Calu3 (cell line): ENCODE results near the gene TRIM48. TPM values are rescaled to one million over a fixed set of nuclear protein-coding genes. Genes with fewer than 3 reads are reported as not detected.
"Not testable (repeated sequence)": the region's sequence is repeated elsewhere in the genome, so short reads cannot be mapped to it uniquely, and the experiment has no call there.

Experiments
- Bru-seq: library from RNA; stranded (reverse); fragments of 400-500 nt; gene quantifications from one replicate; lab custom pipeline; 2021; lab: Mats Ljungman, UMichigan
- BruChase-seq, 2 experiments: library from RNA; stranded (reverse); fragments of 400-500 nt; gene quantifications; one replicate each; lab custom pipeline; 2021; lab: Mats Ljungman, UMichigan
- BruUV-seq: library from RNA; stranded (reverse); fragments of 400-500 nt; replicated peaks from 2 replicates; lab custom pipeline; 2021; lab: Mats Ljungman, UMichigan
- CTCF ChIA-PET: fragments of 300-600 bp; sonication (Branson Sonifier 250); formaldehyde crosslinking; loops from one replicate; lab custom pipeline; 2022; ENCODE audit warnings: antibody characterized with exemption; lab: Charles Lee
- DNase-seq: peaks from one replicate; pipeline ENCODE4 v3.0.0; 2022
- H3K27ac Mint-ChIP-seq: one replicate; pipeline ENCODE4 v1.8.0; 2022; ENCODE audit warnings: mixed read lengths; ENCODE audit not compliant: unreplicated experiment
- H3K27me3 Mint-ChIP-seq: one replicate; pipeline ENCODE4 v1.8.0; 2022; ENCODE audit warnings: mixed read lengths; ENCODE audit not compliant: unreplicated experiment
- H3K36me3 Mint-ChIP-seq: one replicate; pipeline ENCODE4 v1.8.0; 2022; ENCODE audit warnings: mild to moderate bottlenecking, moderate library complexity, mixed read lengths; ENCODE audit not compliant: insufficient read depth, unreplicated experiment
- H3K4me1 Mint-ChIP-seq: one replicate; pipeline ENCODE4 v1.8.0; 2022; ENCODE audit warnings: mild to moderate bottlenecking, low read depth, mixed read lengths; ENCODE audit not compliant: unreplicated experiment
- H3K4me3 Mint-ChIP-seq: one replicate; pipeline ENCODE4 v1.8.0; 2022; ENCODE audit warnings: mild to moderate bottlenecking, low read depth, moderate library complexity, mixed read lengths; ENCODE audit not compliant: unreplicated experiment
- H3K9me3 Mint-ChIP-seq: one replicate; pipeline ENCODE4 v1.8.0; 2022; ENCODE audit warnings: low read depth, mixed read lengths; ENCODE audit not compliant: unreplicated experiment
- intact Hi-C: fragments of 100-400 bp; cut with micrococcal nuclease; formaldehyde crosslinking; loops from one replicate; pipeline ENCODE4 v1.10.0; 2022; ENCODE audit not compliant: unreplicated experiment
- long read RNA-seq: library from polyadenylated mRNA; stranded (forward); transcript quantifications from one replicate; pipeline ENCODE4 v2.0.0, GENCODE V29; 2022
- total RNA-seq: library from RNA; stranded (reverse); gene quantifications from 2 replicates; pipeline ENCODE4 v1.2.3, GENCODE V29; 2022
- TF ChIP-seq, protein P1 (sequence below): fragments of 200-600 bp; IDR thresholded peaks from one replicate; pipeline ENCODE4 v1.8.0; 2022; ENCODE audit warnings: antibody characterized with exemption; ENCODE audit not compliant: unreplicated experiment

The TRIM48 gene, protein sequence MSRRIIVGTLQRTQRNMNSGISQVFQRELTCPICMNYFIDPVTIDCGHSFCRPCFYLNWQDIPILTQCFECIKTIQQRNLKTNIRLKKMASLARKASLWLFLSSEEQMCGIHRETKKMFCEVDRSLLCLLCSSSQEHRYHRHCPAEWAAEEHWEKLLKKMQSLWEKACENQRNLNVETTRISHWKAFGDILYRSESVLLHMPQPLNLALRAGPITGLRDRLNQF
- not detected in 2 replicates for total RNA-seq
- Bru-seq, nascent RNA, result not detected
- not detected for BruChase-seq, experiment 1, labeled RNA remaining after a 6-hour chase
- BruChase-seq, experiment 2, labeled RNA remaining after a 2-hour chase, result not detected
- long read RNA-seq, result 0 reads

DNA sequence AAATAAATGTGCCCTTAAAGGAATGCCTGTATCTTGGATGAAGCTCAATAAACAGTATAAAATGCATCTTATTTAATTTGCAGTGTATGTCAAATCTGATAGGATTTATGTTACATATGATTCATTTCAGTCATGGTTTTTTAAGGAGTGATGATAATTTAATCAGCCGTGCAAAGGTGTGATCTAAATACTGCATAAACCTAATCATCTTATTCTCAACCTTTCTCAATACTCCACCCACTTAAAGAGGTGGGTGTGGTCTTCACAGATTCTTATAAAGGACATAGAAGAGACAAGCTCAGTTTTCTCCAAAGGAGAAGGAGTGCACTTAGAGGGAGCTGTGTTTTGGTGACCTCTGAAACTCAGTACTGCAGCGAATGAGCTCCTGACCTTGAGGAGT lies at the start of gene TRIM48:
Gene TRIM48 (plus strand): TSS at position 301 of the 400 bp plus-strand sequence. CDS start 113 bp downstream, outside the sequence.
- H3K9me3 Mint-ChIP-seq, H3K27ac Mint-ChIP-seq, BruUV-seq, CTCF ChIA-PET, intact Hi-C loops, H3K36me3 Mint-ChIP-seq, H3K4me3 Mint-ChIP-seq, H3K27me3 Mint-ChIP-seq, H3K4me1 Mint-ChIP-seq, DNase-seq: not testable (repeated sequence)

GRCh38 chr11:55238316-55238715 lies 23.6 kb upstream of the TRIM48 start:
- H3K4me1 Mint-ChIP-seq, CTCF ChIA-PET, BruUV-seq, H3K4me3 Mint-ChIP-seq, H3K36me3 Mint-ChIP-seq, H3K27ac Mint-ChIP-seq, DNase-seq, H3K27me3 Mint-ChIP-seq, intact Hi-C loops: not testable (repeated sequence)
- peaks cover 14% of the 10 kb centered on the region for H3K9me3 Mint-ChIP-seq

GRCh38 chr11:55263081-55263480 lies 1.1 kb downstream of the TRIM48 start:
- no peak for DNase-seq
- H3K4me3 Mint-ChIP-seq, result no peak overlapping the region
- no peaks in the 10 kb centered on the region for H3K36me3 Mint-ChIP-seq
- CTCF ChIA-PET, result no interaction called here
- H3K27me3 Mint-ChIP-seq, result no peaks in the 10 kb centered on the region
- H3K4me1 Mint-ChIP-seq, result no peaks in the 10 kb centered on the region
- H3K27ac Mint-ChIP-seq, result no peak overlapping the region
- H3K9me3 Mint-ChIP-seq, result peaks cover 10% of the 10 kb centered on the region
- TF ChIP-seq, protein P1, sequence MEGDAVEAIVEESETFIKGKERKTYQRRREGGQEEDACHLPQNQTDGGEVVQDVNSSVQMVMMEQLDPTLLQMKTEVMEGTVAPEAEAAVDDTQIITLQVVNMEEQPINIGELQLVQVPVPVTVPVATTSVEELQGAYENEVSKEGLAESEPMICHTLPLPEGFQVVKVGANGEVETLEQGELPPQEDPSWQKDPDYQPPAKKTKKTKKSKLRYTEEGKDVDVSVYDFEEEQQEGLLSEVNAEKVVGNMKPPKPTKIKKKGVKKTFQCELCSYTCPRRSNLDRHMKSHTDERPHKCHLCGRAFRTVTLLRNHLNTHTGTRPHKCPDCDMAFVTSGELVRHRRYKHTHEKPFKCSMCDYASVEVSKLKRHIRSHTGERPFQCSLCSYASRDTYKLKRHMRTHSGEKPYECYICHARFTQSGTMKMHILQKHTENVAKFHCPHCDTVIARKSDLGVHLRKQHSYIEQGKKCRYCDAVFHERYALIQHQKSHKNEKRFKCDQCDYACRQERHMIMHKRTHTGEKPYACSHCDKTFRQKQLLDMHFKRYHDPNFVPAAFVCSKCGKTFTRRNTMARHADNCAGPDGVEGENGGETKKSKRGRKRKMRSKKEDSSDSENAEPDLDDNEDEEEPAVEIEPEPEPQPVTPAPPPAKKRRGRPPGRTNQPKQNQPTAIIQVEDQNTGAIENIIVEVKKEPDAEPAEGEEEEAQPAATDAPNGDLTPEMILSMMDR, result no peak
- intact Hi-C loops, result no loop called here
- BruUV-seq, result no TSS peak

Other genes with a start within 250 kb of the TRIM48 start
- gene OR4A16, start 81.0 kb downstream of the TRIM48 start, total RNA-seq, result not detected in 2 replicates
- gene OR4A15, start 105.8 kb downstream of the TRIM48 start, total RNA-seq, result not detected in 2 replicates